ENCODE data around the gene DYTN.

Gene DYTN

GRCh38 chr2:206700156-206700555 lies 18.0 kb downstream of the DYTN start:
- peak; percentile 2 for DNase-seq (ENCODE audit: low read depth)

- DNase-seq (ENCODE audit: low read depth) = no peak
Observed at GRCh38 chr2:206698811-206699210, 19.4 kb downstream of the DYTN start.

- peak; percentile 2 for DNase-seq (ENCODE audit: low read depth)
Observed at GRCh38 chr2:206696910-206697309, 21.3 kb downstream of the DYTN start.

GRCh38 chr2:206693399-206694137 lies 24.6 kb downstream of the DYTN start:
- peak; percentile 66 for DNase-seq (ENCODE audit: low read depth)

GRCh38 chr2:206692971-206693370 lies 25.2 kb downstream of the DYTN start:
- no peak for DNase-seq (ENCODE audit: low read depth)

- DNase-seq (ENCODE audit: low read depth) = no peak
Observed at GRCh38 chr2:206688990-206689389, 29.2 kb downstream of the DYTN start.

- no peak for DNase-seq (ENCODE audit: low read depth)
Observed at GRCh38 chr2:206688453-206688852, 29.7 kb downstream of the DYTN start.

- DNase-seq (ENCODE audit: low read depth) = no peak
Observed at GRCh38 chr2:206683546-206683945, 34.6 kb downstream of the DYTN start.

GRCh38 chr2:206670531-206671319 lies 47.5 kb downstream of the DYTN start:
- no peak for DNase-seq (ENCODE audit: low read depth)

- DNase-seq (ENCODE audit: low read depth) = no peak
Observed at GRCh38 chr2:206665251-206665650, 52.9 kb downstream of the DYTN start.

- no peak for DNase-seq (ENCODE audit: low read depth)
Observed at GRCh38 chr2:206657087-206657486, 61.1 kb downstream of the DYTN start.

GRCh38 chr2:206647985-206648384 lies 70.2 kb downstream of the DYTN start:
- peak; percentile 5 for DNase-seq (ENCODE audit: low read depth)

GRCh38 chr2:206642075-206643025 lies 75.8 kb downstream of the DYTN start, which contains the start of gene FAM237A:
TSS of gene FAM237A (plus strand) at chr2:206642487. CDS start at chr2:206644237, 1,750 bp downstream.
- peak; percentile 58 for DNase-seq (ENCODE audit: low read depth)

- DNase-seq (ENCODE audit: low read depth) = no peak
Observed at GRCh38 chr2:206641226-206641625, 77.0 kb downstream of the DYTN start.

- no peak for DNase-seq (ENCODE audit: low read depth)
Observed at GRCh38 chr2:206639636-206640035, 78.6 kb downstream of the DYTN start.

- peak; percentile 21 for DNase-seq (ENCODE audit: low read depth)
Observed at GRCh38 chr2:206635015-206635414, 83.2 kb downstream of the DYTN start.

GRCh38 chr2:206631340-206631739 lies 86.9 kb downstream of the DYTN start:
- DNase-seq (ENCODE audit: low read depth) = no peak

- no peak for DNase-seq (ENCODE audit: low read depth)
Observed at GRCh38 chr2:206627632-206628031, 90.6 kb downstream of the DYTN start.

- DNase-seq (ENCODE audit: low read depth) = no peak
Observed at GRCh38 chr2:206626108-206626507, 92.1 kb downstream of the DYTN start.

- DNase-seq (ENCODE audit: low read depth) = no peak
Observed at GRCh38 chr2:206619011-206619410, 99.2 kb downstream of the DYTN start.

GRCh38 chr2:206616151-206616550 lies 102.0 kb downstream of the DYTN start:
- DNase-seq (ENCODE audit: low read depth) = peak; percentile 52

- DNase-seq (ENCODE audit: low read depth) = no peak
Observed at GRCh38 chr2:206615417-206616089, 102.6 kb downstream of the DYTN start.
